HG02759 (cell line): ENCODE measurements around the gene DDX1.
"Not testable (repeated sequence)": the region's sequence is repeated elsewhere in the genome, so short reads cannot be mapped to it uniquely, and the experiment has no call there.

Experiments used
- ATAC-seq: cut with Tn5 transposase; IDR thresholded peaks from one replicate; pipeline ENCODE4 v1.9.1; 2021; ENCODE audit warnings: mild to moderate bottlenecking, moderate library complexity; ENCODE audit not compliant: unreplicated experiment

The DDX1 gene

DNA sequence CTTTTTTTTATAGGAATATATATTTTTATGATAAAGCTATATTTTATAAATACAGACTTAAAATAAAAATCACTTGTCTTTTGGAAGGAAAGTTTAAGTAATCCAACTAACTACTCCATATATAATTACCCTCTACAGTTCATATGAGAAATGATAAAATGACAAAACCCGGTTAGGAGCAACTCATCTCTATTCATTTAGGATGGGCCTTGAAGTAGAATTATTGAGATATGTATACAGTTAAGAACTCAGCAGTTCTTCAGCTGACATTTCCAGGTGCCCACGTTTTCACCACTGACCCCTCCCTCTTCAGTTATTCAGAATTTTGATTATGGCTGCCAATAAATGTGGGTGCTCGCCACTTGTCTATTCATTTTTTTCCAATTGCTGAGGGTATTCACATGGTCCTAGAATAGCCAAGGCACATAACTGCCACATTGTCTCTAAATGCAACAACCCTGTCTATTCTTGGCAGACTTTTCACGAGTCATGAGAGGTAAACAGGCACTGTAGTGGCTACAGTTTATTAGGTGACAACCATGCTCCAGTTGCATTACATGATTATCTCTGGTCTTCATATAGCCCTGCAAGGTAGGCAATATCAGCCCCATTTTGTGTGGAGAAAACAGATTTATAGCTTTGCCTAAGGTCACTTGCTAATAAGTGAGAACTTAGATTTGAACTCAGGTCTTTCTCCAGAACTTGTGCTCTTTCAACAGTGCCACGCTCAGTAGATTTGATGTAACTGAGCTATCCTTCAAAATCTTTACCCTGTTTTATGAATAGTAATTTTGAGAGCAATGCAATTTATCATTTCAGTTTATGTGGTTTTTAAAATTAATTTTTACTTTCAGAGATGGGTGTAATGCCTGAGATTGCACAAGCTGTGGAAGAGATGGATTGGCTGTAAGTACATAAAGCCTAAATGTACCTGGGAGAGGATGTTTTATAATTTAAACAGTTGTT is 2.9 kb downstream of the DDX1 start:
- ATAC-seq: no peak

- no peak for ATAC-seq
Measured at GRCh38 chr2:15595342-15595905, 3.8 kb downstream of the DDX1 start.

DNA sequence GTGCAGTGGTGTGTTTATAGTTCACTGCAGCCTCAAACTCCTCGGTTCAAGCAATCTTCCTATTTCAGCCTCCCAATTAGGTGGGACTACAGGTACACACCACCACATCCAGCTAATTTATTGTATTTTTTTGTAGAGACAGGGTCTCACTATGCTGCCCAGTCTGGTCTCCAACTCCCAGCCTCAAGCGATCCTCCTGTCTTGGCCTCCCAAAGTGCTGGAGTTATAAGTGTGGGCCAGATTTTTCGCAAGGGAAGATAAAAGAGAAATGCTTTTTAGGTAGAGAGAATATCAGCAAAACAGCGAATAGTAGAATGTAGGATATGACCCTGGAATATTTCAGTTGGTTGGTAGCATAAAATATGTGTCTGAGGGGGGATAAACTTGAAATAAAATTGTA is 4.3 kb downstream of the DDX1 start:
- ATAC-seq: no peak

DNA sequence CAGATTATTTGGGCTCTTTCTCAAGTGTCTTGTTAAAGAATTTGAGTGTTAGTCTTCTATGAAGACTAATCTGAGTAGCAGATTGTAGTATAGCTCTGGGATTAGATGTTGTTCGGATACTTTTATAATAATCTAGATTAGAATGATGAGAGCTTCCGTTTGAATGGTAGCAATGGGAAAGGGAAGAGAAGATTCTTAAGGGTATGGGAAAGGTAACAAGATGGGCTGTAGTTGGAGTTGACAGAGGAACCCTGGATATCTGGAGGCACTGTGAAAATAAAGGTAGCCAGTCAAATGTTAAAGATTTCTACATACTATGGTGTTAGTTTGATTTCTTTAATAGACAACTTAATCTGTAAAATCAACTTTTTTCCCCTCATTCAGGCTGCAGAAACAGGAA is 4.7 kb downstream of the DDX1 start:
- ATAC-seq: no peak

- no peak for ATAC-seq
Measured at GRCh38 chr2:15596968-15597367, 5.3 kb downstream of the DDX1 start.

DNA sequence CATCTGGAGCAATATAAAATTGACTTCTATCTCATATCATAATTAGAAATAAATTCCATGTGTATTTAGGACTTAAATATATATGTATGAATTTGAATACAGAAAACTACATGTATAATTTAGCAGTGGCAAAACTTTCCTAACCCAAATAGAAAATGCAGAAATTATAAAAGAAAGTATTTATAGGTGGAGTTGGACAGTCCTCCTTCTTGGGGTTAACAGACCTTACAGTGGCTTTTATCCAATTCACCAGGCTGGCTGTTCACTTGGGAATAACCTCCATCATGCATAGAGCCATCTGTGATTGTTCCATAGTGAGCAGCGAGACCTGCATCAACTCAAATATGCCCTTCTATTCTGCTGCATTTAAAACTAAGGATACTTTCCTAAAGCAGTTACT is 8.3 kb downstream of the DDX1 start:
- no peak for ATAC-seq

DNA sequence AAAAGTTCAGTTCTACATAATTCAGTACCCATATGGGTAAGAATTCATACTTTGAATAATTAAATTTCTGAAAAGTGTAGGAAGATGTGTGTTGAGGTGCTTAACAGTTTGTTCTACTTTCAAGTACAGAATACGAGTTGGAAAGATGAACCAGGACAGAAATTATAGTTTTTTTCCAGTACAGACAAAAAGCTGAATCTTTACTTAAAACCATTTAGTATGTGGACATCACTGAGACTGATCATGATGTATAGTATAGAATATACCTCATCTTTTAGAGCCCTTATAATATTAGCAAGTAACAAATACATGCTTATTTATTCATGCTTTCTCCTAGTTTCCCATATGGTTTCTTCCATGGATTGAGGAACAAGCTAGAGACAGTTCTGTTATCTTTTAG is 10.0 kb downstream of the DDX1 start:
- no peak for ATAC-seq

GRCh38 chr2:15602393-15602792 is 10.7 kb downstream of the DDX1 start:
- no peak for ATAC-seq

DNA sequence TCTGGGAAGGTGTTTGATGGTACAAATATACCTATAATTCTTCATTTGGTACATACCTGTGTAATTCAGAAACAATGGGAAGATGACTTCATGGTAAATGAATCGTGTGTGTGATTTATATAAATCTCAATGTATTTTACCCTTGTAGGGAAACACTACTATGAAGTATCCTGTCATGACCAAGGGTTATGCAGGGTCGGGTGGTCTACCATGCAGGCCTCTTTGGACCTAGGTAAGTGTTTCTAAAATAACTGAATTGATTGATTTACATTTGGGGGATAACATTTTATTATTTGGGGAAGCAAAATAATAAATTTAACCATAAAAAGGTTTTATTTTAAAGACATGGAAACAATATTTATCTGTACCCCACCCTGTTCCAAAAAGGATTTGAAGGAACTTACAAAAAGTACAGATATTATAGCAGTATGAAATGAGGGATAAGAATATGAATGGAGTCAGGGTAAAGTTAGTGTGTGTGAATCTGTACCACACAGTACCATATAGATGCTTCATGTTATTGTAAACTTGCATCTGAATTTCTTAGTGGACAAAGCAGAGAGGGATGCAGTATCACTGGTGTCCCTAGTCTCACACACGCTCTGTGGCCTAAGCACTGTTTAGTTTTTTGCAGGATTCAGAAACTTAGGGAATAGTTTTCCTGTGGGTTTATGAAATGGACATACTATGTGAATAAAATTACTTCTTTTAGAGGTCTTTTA is 11.5 kb downstream of the DDX1 start:
- ATAC-seq: no peak

DNA sequence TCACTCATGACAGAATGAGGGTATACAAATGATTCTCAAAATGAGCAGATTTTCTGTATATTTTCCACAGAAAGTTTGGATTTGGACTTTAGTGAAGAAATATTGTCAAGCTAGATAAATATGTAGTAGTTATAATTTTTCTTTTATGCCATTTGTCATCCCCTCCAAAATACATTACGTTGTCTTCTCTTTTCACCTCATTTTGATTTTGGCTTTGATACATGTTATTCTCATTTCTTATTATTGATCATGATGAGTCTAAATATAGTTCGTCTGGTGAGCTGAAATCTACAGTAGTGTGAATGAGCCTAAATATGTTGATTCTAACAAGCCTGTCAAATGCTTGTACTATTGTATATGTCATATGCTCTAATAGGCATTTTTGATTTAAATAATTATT is 12.3 kb downstream of the DDX1 start:
- ATAC-seq: no peak

DNA sequence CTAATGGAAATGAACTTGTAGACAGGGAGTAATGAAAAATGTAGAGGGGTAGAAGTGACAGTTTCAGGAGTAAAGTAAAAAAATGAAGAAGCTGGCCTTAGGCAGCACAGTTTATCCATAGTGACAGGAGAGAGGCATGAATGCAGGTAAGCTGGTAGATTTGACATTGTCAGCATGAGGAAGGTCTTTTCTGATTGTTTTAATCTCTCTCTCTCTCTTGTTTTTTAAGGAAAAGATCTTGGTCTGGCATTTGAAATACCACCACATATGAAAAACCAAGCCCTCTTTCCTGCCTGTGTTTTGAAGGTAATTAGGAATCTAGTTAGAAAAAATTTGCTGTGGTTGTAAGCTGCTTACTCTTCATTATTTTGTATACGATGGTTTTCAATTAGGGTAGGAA is 14.1 kb downstream of the DDX1 start:
- ATAC-seq: no peak

DNA sequence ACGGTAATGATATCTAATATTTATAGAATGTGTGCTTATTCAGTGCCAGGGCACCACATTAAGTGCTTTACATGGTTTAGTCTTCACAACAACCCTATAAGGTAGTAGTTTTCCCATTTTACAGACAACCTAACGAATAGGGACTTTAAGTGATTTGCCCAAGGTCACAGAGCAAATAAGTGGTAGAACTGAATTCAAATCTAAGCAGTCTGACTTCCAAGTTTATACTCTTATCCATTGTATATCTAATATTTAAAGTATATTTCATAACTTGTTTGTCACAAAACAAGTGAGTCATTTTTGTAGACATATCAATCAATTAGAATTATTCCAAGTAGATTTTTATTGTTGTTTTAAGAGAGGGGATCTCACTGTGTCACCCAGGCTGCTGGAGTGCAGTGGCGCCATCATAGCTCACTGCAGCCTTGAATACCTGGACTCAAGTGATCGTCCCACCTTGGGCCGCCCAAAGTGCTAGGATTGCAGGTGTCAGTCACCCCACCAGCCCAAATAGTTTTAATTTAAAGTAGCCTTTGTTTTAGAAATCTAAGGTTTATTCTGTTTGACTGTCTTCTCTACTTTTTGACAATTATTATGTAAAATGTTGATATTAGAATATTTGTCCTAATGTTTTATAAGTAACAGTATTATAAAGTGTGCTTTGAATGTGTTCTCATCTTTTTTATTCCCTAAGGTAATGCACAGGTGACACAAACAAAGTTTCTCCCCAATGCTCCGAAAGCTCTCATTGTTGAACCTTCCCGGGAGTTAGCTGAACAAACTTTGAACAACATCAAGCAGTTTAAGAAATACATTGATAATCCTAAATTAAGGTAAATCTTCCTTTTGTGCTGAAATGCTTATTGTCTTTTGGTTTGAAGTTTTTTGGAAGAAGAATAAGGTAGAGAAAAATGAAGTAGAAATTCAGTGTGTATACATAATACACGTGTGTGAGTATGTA is 15.1 kb downstream of the DDX1 start:
- ATAC-seq: no peak

DNA sequence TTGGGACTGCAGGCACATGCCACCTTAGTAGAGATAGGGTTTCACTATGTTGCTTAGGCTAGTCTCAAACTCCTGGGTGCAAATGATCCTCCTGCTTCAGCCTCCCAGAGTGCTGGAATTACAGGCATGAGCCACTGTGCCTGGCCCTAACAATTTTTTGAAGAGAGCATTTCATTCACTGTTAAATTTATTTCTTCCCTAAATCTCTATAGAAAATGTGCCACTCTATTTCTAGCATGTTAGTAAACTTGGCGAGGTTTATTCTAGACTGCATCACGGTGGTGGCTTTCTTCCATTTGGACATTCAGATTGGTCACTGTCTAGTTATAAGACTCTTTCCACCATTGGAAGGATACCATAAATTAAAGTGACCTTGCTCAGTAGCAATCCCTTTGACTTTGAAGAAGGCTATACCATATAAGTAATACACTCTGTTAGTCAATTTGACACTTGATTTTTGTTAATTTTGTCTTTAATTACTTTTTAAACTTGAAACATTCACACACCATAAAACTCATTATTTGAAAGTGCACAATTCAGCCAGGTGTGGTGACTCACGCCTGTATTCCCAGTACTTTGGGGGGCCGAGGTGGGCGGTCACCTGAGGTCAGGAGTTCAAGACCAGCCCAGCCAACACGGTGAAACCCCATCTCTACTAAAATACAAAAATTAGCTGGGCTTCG is 16.2 kb downstream of the DDX1 start:
- no peak for ATAC-seq

- ATAC-seq: no peak
Measured at GRCh38 chr2:15608392-15608761, 16.7 kb downstream of the DDX1 start.

GRCh38 chr2:15609341-15610042 is 17.8 kb downstream of the DDX1 start:
- ATAC-seq: no peak

- no peak for ATAC-seq
Measured at GRCh38 chr2:15610430-15610952, 18.8 kb downstream of the DDX1 start.

DNA sequence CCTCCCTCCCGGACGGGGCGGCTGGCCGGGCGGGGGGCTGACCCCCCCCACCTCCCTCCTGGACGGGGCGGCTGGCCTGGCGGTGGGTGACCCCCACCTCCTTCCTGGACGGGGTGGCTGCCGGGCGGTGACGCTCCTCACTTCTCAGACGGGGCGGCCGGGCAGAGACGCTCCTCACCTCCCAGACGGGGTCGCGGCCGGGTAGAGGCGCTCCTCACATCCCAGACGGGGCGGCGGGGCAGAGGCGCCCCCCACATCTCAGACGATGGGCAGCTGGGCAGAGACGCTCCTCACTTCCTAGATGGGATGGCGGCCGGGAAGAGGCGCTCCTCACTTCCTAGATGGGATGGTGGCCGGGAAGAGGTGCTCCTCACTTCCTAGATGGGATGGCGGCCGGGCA is 20.4 kb downstream of the DDX1 start:
- not testable (repeated sequence) for ATAC-seq

- no peak for ATAC-seq
Measured at GRCh38 chr2:15613736-15614429, 22.2 kb downstream of the DDX1 start.
